Measurements from ENCODE around the gene ANKDD1A.

ANKDD1A gene

GRCh38 chr15:64969401-64969800, 57.7 kb downstream of the ANKDD1A start:
- H3K4me3 ChIP-seq (ENCODE audit: low read length) = no peak overlapping the region
- no CpG with 5 or more reads among the region's 1 CpG for WGBS (ENCODE audit: extremely low coverage, insufficient coverage, low lambda C conversion rate)
- no peak overlapping the region for H2AK5ac ChIP-seq (ENCODE audit: low read length)
- no peaks in the 10 kb centered on the region for H3K79me1 ChIP-seq (ENCODE audit: low read length)
- H4K8ac ChIP-seq (ENCODE audit: low read depth, low read length) = no peak overlapping the region
- no peak overlapping the region for H2BK120ac ChIP-seq (ENCODE audit: low read depth, low read length)
- no peak overlapping the region for H3K56ac ChIP-seq (ENCODE audit: low read length)
- no peak overlapping the region for H3K23ac ChIP-seq (ENCODE audit: low read length)
- no peak for DNase-seq
- H3K4ac ChIP-seq (ENCODE audit: low read depth, low read length) = no peak overlapping the region
- no peak overlapping the region for H3K9ac ChIP-seq (ENCODE audit: low read length)
- H3K4me2 ChIP-seq (ENCODE audit: low read length) = no peak overlapping the region
- no peaks in the 10 kb centered on the region for H3K27me3 ChIP-seq (ENCODE audit: insufficient read depth, low read length, poor library complexity)
- no peak overlapping the region for H3K18ac ChIP-seq (ENCODE audit: low read length)
- H3K4me1 ChIP-seq (ENCODE audit: control insufficient read depth, low read depth, low read length) = no peaks in the 10 kb centered on the region
- peaks cover 2% of the 10 kb centered on the region for H3K36me3 ChIP-seq (ENCODE audit: control insufficient read depth, insufficient read depth, low read length)
- no peak overlapping the region for H4K5ac ChIP-seq (ENCODE audit: low read length)
- H2BK5ac ChIP-seq (ENCODE audit: low read length) = no peak overlapping the region
- no peak overlapping the region for H3K27ac ChIP-seq (ENCODE audit: low read depth, low read length)
- no peaks in the 10 kb centered on the region for H3K79me2 ChIP-seq (ENCODE audit: control insufficient read depth, insufficient read depth, low read length)
- no peak overlapping the region for H2BK15ac ChIP-seq (replicated peaks; ENCODE audit: low read depth)

- H3K56ac ChIP-seq (ENCODE audit: low read length) = no peak overlapping the region
- no peaks in the 10 kb centered on the region for H3K79me2 ChIP-seq (ENCODE audit: control insufficient read depth, insufficient read depth, low read length)
- no peaks in the 10 kb centered on the region for H3K4me1 ChIP-seq (ENCODE audit: control insufficient read depth, low read depth, low read length)
- no peak overlapping the region for H3K18ac ChIP-seq (ENCODE audit: low read length)
- no peak overlapping the region for H2BK15ac ChIP-seq (replicated peaks; ENCODE audit: low read depth)
- no peak for DNase-seq
- H3K36me3 ChIP-seq (ENCODE audit: control insufficient read depth, insufficient read depth, low read length) = peaks cover 2% of the 10 kb centered on the region
- no peak overlapping the region for H2AK5ac ChIP-seq (ENCODE audit: low read length)
- no peak overlapping the region for H3K9ac ChIP-seq (ENCODE audit: low read length)
- no peak overlapping the region for H4K8ac ChIP-seq (ENCODE audit: low read depth, low read length)
- H3K23ac ChIP-seq (ENCODE audit: low read length) = no peak overlapping the region
- H2BK120ac ChIP-seq (ENCODE audit: low read depth, low read length) = no peak overlapping the region
- H2BK5ac ChIP-seq (ENCODE audit: low read length) = no peak overlapping the region
- no peaks in the 10 kb centered on the region for H3K79me1 ChIP-seq (ENCODE audit: low read length)
- H3K4me3 ChIP-seq (ENCODE audit: low read length) = no peak overlapping the region
- WGBS (ENCODE audit: extremely low coverage, insufficient coverage, low lambda C conversion rate) = no CpG with 5 or more reads among the region's 7 CpGs
- H4K5ac ChIP-seq (ENCODE audit: low read length) = no peak overlapping the region
- H3K27ac ChIP-seq (ENCODE audit: low read depth, low read length) = no peak overlapping the region
- H3K4me2 ChIP-seq (ENCODE audit: low read length) = no peak overlapping the region
- H3K4ac ChIP-seq (ENCODE audit: low read depth, low read length) = no peak overlapping the region
- no peaks in the 10 kb centered on the region for H3K27me3 ChIP-seq (ENCODE audit: insufficient read depth, low read length, poor library complexity)
These were observed 59.0 kb downstream of the ANKDD1A start for GRCh38 chr15:64970698-64971097.

GRCh38 chr15:64975390-64975789, 63.7 kb downstream of the ANKDD1A start:
- H4K5ac ChIP-seq (ENCODE audit: low read length) = no peak overlapping the region
- no peak overlapping the region for H2BK15ac ChIP-seq (replicated peaks; ENCODE audit: low read depth)
- no peak overlapping the region for H3K23ac ChIP-seq (ENCODE audit: low read length)
- H2BK5ac ChIP-seq (ENCODE audit: low read length) = no peak overlapping the region
- no peaks in the 10 kb centered on the region for H3K4me1 ChIP-seq (ENCODE audit: control insufficient read depth, low read depth, low read length)
- no peak overlapping the region for H3K56ac ChIP-seq (ENCODE audit: low read length)
- no peak overlapping the region for H3K27ac ChIP-seq (ENCODE audit: low read depth, low read length)
- H3K79me2 ChIP-seq (ENCODE audit: control insufficient read depth, insufficient read depth, low read length) = no peaks in the 10 kb centered on the region
- no peak for DNase-seq
- H3K36me3 ChIP-seq (ENCODE audit: control insufficient read depth, insufficient read depth, low read length) = peaks cover 2% of the 10 kb centered on the region
- H2AK5ac ChIP-seq (ENCODE audit: low read length) = no peak overlapping the region
- no peak overlapping the region for H3K4me2 ChIP-seq (ENCODE audit: low read length)
- no peaks in the 10 kb centered on the region for H3K27me3 ChIP-seq (ENCODE audit: insufficient read depth, low read length, poor library complexity)
- H3K9ac ChIP-seq (ENCODE audit: low read length) = no peak overlapping the region
- WGBS (ENCODE audit: extremely low coverage, insufficient coverage, low lambda C conversion rate) = no CpG with 5 or more reads among the region's 5 CpGs
- no peak overlapping the region for H3K4me3 ChIP-seq (ENCODE audit: low read length)
- no peaks in the 10 kb centered on the region for H3K79me1 ChIP-seq (ENCODE audit: low read length)
- H4K8ac ChIP-seq (ENCODE audit: low read depth, low read length) = no peak overlapping the region
- H3K4ac ChIP-seq (ENCODE audit: low read depth, low read length) = no peak overlapping the region
- no peak overlapping the region for H3K18ac ChIP-seq (ENCODE audit: low read length)
- H2BK120ac ChIP-seq (ENCODE audit: low read depth, low read length) = no peak overlapping the region

GRCh38 chr15:64979252-64979710, 67.6 kb downstream of the ANKDD1A start:
- H2BK5ac ChIP-seq (ENCODE audit: low read length) = no peak overlapping the region
- no peaks in the 10 kb centered on the region for H3K36me3 ChIP-seq (ENCODE audit: control insufficient read depth, insufficient read depth, low read length)
- peak overlapping the region; percentile 63 for H3K27ac ChIP-seq (ENCODE audit: low read depth, low read length)
- no peaks in the 10 kb centered on the region for H3K79me2 ChIP-seq (ENCODE audit: control insufficient read depth, insufficient read depth, low read length)
- no CpG with 5 or more reads among the region's 7 CpGs for WGBS (ENCODE audit: extremely low coverage, insufficient coverage, low lambda C conversion rate)
- no peak overlapping the region for H3K9ac ChIP-seq (ENCODE audit: low read length)
- peak; percentile 42 for DNase-seq
- H3K56ac ChIP-seq (ENCODE audit: low read length) = no peak overlapping the region
- no peaks in the 10 kb centered on the region for H3K27me3 ChIP-seq (ENCODE audit: insufficient read depth, low read length, poor library complexity)
- H3K18ac ChIP-seq (ENCODE audit: low read length) = peak overlapping the region; percentile 69
- H3K79me1 ChIP-seq (ENCODE audit: low read length) = peaks cover 1% of the 10 kb centered on the region
- no peak overlapping the region for H4K8ac ChIP-seq (ENCODE audit: low read depth, low read length)
- H4K5ac ChIP-seq (ENCODE audit: low read length) = no peak overlapping the region
- no peak overlapping the region for H2BK15ac ChIP-seq (replicated peaks; ENCODE audit: low read depth)
- H3K4me2 ChIP-seq (ENCODE audit: low read length) = no peak overlapping the region
- no peaks in the 10 kb centered on the region for H3K4me1 ChIP-seq (ENCODE audit: control insufficient read depth, low read depth, low read length)
- no peak overlapping the region for H3K23ac ChIP-seq (ENCODE audit: low read length)
- no peak overlapping the region for H2BK120ac ChIP-seq (ENCODE audit: low read depth, low read length)
- no peak overlapping the region for H3K4ac ChIP-seq (ENCODE audit: low read depth, low read length)
- H2AK5ac ChIP-seq (ENCODE audit: low read length) = no peak overlapping the region
- no peak overlapping the region for H3K4me3 ChIP-seq (ENCODE audit: low read length)

- H3K56ac ChIP-seq (ENCODE audit: low read length) = no peak overlapping the region
- H3K4ac ChIP-seq (ENCODE audit: low read depth, low read length) = no peak overlapping the region
- no peaks in the 10 kb centered on the region for H3K79me2 ChIP-seq (ENCODE audit: control insufficient read depth, insufficient read depth, low read length)
- no peak overlapping the region for H3K4me2 ChIP-seq (ENCODE audit: low read length)
- no peak overlapping the region for H3K9ac ChIP-seq (ENCODE audit: low read length)
- H2BK15ac ChIP-seq (replicated peaks; ENCODE audit: low read depth) = no peak overlapping the region
- no peak overlapping the region for H3K27ac ChIP-seq (ENCODE audit: low read depth, low read length)
- H2BK5ac ChIP-seq (ENCODE audit: low read length) = no peak overlapping the region
- no peak for DNase-seq
- peaks cover 5% of the 10 kb centered on the region for H3K79me1 ChIP-seq (ENCODE audit: low read length)
- WGBS (ENCODE audit: extremely low coverage, insufficient coverage, low lambda C conversion rate) = no CpG with 5 or more reads among the region's 6 CpGs
- H2BK120ac ChIP-seq (ENCODE audit: low read depth, low read length) = no peak overlapping the region
- no peak overlapping the region for H3K23ac ChIP-seq (ENCODE audit: low read length)
- H3K27me3 ChIP-seq (ENCODE audit: insufficient read depth, low read length, poor library complexity) = no peaks in the 10 kb centered on the region
- no peak overlapping the region for H4K5ac ChIP-seq (ENCODE audit: low read length)
- no peaks in the 10 kb centered on the region for H3K36me3 ChIP-seq (ENCODE audit: control insufficient read depth, insufficient read depth, low read length)
- no peak overlapping the region for H4K8ac ChIP-seq (ENCODE audit: low read depth, low read length)
- no peak overlapping the region for H3K18ac ChIP-seq (ENCODE audit: low read length)
- H3K4me1 ChIP-seq (ENCODE audit: control insufficient read depth, low read depth, low read length) = no peaks in the 10 kb centered on the region
- no peak overlapping the region for H2AK5ac ChIP-seq (ENCODE audit: low read length)
- no peak overlapping the region for H3K4me3 ChIP-seq (ENCODE audit: low read length)
These were observed 70.2 kb downstream of the ANKDD1A start for GRCh38 chr15:64981812-64982431.

GRCh38 chr15:64982472-64982871, 70.8 kb downstream of the ANKDD1A start:
- Histone ChIP-seq H3K4me1 (ENCODE audit: control insufficient read depth, low read depth, low read length) (no peaks in the 10 kb centered on the region), H3K27me3 (ENCODE audit: insufficient read depth, low read length, poor library complexity) (no peaks in the 10 kb centered on the region), H3K27ac (ENCODE audit: low read depth, low read length) (no peak overlapping the region), H4K8ac (ENCODE audit: low read depth, low read length) (no peak overlapping the region), H3K79me2 (ENCODE audit: control insufficient read depth, insufficient read depth, low read length) (no peaks in the 10 kb centered on the region), H2AK5ac (ENCODE audit: low read length) (no peak overlapping the region), H3K36me3 (ENCODE audit: control insufficient read depth, insufficient read depth, low read length) (no peaks in the 10 kb centered on the region), H3K23ac (ENCODE audit: low read length) (no peak overlapping the region), H3K4me3 (ENCODE audit: low read length) (no peak overlapping the region), H3K9ac (ENCODE audit: low read length) (no peak overlapping the region), H2BK5ac (ENCODE audit: low read length) (no peak overlapping the region), H4K5ac (ENCODE audit: low read length) (no peak overlapping the region), H3K79me1 (ENCODE audit: low read length) (peaks cover 5% of the 10 kb centered on the region), H2BK120ac (ENCODE audit: low read depth, low read length) (no peak overlapping the region), H3K4me2 (ENCODE audit: low read length) (no peak overlapping the region), H2BK15ac (replicated peaks; ENCODE audit: low read depth) (no peak overlapping the region), H3K56ac (ENCODE audit: low read length) (no peak overlapping the region), H3K4ac (ENCODE audit: low read depth, low read length) (no peak overlapping the region), H3K18ac (ENCODE audit: low read length) (no peak overlapping the region)
- no peak for DNase-seq
- no CpG with 5 or more reads among the region's 1 CpG for WGBS (ENCODE audit: extremely low coverage, insufficient coverage, low lambda C conversion rate)
